MCF 10A (cell line): ENCODE data around the gene TPP1. TPM values are rescaled to one million over a fixed set of nuclear protein-coding genes. Genes with fewer than 3 reads are reported as not detected.

Experiments
- BruUV-seq: library from RNA; stranded (reverse); fragments of 400-500 nt; replicated peaks from 2 replicates; lab custom pipeline; 2021; lab: Mats Ljungman, UMichigan
- CTCF ChIA-PET: fragments of 300-600 bp; sonication (Branson Sonifier 250); formaldehyde crosslinking; extraction: SDS; loops from one replicate; lab custom pipeline; 2021; ENCODE audit warnings: antibody characterized with exemption, inconsistent platforms; lab: Yijun Ruan, JAX
- POLR2A ChIA-PET: fragments of 300-600, 350-650 bp; sonication (Branson Sonifier 250); formaldehyde crosslinking; extraction: SDS; loops from one replicate; lab custom pipeline; 2020; ENCODE audit warnings: antibody characterized with exemption, inconsistent platforms; lab: Yijun Ruan, JAX
- DNase-seq: peaks from one replicate; pipeline ENCODE4 v3.0.0-alpha.2; 2018; ENCODE audit not compliant: unreplicated experiment
- H3K27ac Mint-ChIP-seq: one replicate; pipeline ENCODE4 v1.8.0; 2022; ENCODE audit warnings: mild to moderate bottlenecking, low read depth, mixed read lengths; ENCODE audit not compliant: unreplicated experiment
- H3K27me3 Mint-ChIP-seq: one replicate; pipeline ENCODE4 v1.8.0; 2022; ENCODE audit warnings: mixed read lengths; ENCODE audit not compliant: insufficient read depth, unreplicated experiment
- H3K36me3 Mint-ChIP-seq: one replicate; pipeline ENCODE4 v1.8.0; 2022; ENCODE audit warnings: mild to moderate bottlenecking, moderate library complexity, mixed read lengths; ENCODE audit not compliant: insufficient read depth, unreplicated experiment
- H3K4me1 Mint-ChIP-seq: one replicate; pipeline ENCODE4 v1.8.0; 2022; ENCODE audit warnings: mixed read lengths; ENCODE audit not compliant: insufficient read depth, unreplicated experiment
- H3K4me3 Mint-ChIP-seq: one replicate; pipeline ENCODE4 v1.8.0; 2022; ENCODE audit warnings: mild to moderate bottlenecking, moderate library complexity, mixed read lengths; ENCODE audit not compliant: unreplicated experiment
- H3K9me3 Mint-ChIP-seq: one replicate; pipeline ENCODE4 v1.8.0; 2022; ENCODE audit warnings: mixed read lengths; ENCODE audit not compliant: unreplicated experiment
- intact Hi-C: fragments of 100-400 bp; cut with micrococcal nuclease; formaldehyde crosslinking; loops from 2 replicates; pipeline ENCODE4 v1.14.1; 2022
- total RNA-seq: library from RNA; stranded (reverse); gene quantifications from 2 replicates; pipeline ENCODE4 v1.2.3, GENCODE V29; 2022
- TF ChIP-seq, protein P1 (sequence below): fragments of 200-600 bp; IDR thresholded peaks from one replicate; pipeline ENCODE4 v1.8.0; 2022; ENCODE audit warnings: antibody characterized with exemption, mild to moderate bottlenecking; ENCODE audit not compliant: unreplicated experiment

TPP1 gene
- total RNA-seq, 1 experiment from 2014 or later: 26.9 TPM

DNA sequence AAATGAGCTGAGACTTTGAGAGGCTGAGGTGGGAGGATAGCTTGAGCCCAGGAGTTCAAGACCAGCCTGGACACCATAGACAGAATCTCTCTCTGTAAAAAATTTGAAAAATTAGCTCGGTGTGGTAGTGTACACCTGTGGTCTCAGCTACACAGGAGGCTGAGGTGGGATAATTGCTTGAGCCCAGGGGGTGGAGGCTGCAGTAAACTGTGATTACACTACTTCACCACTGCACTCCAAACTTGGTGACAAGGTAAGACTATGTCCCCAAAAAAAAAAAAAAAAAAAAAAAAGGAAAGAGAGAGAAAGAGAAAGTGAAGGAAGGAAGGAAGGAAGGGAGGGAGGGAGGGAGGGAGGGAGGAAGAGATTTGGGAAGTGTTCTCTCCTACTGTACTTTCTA lies 41.1 kb downstream of the TPP1 start:
- BruUV-seq: no TSS peak
- no peaks in the 10 kb centered on the region for H3K4me1 Mint-ChIP-seq
- no peaks in the 10 kb centered on the region for H3K27me3 Mint-ChIP-seq
- CTCF ChIA-PET: interaction anchor here (0.5 to 0.9 kb wide), 2 partner anchors 120 to 142 kb away, joined by 3 read pairs; no protein-coding TSS in a partner anchor
- DNase-seq: no peak
- POLR2A ChIA-PET: no interaction called here
- H3K36me3 Mint-ChIP-seq: no peaks in the 10 kb centered on the region
- no peak overlapping the region for H3K27ac Mint-ChIP-seq
- intact Hi-C loops: no loop called here
- no peak overlapping the region for H3K4me3 Mint-ChIP-seq
- H3K9me3 Mint-ChIP-seq: peaks cover 6% of the 10 kb centered on the region
- TF ChIP-seq, protein P1, sequence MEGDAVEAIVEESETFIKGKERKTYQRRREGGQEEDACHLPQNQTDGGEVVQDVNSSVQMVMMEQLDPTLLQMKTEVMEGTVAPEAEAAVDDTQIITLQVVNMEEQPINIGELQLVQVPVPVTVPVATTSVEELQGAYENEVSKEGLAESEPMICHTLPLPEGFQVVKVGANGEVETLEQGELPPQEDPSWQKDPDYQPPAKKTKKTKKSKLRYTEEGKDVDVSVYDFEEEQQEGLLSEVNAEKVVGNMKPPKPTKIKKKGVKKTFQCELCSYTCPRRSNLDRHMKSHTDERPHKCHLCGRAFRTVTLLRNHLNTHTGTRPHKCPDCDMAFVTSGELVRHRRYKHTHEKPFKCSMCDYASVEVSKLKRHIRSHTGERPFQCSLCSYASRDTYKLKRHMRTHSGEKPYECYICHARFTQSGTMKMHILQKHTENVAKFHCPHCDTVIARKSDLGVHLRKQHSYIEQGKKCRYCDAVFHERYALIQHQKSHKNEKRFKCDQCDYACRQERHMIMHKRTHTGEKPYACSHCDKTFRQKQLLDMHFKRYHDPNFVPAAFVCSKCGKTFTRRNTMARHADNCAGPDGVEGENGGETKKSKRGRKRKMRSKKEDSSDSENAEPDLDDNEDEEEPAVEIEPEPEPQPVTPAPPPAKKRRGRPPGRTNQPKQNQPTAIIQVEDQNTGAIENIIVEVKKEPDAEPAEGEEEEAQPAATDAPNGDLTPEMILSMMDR: no peak

DNA sequence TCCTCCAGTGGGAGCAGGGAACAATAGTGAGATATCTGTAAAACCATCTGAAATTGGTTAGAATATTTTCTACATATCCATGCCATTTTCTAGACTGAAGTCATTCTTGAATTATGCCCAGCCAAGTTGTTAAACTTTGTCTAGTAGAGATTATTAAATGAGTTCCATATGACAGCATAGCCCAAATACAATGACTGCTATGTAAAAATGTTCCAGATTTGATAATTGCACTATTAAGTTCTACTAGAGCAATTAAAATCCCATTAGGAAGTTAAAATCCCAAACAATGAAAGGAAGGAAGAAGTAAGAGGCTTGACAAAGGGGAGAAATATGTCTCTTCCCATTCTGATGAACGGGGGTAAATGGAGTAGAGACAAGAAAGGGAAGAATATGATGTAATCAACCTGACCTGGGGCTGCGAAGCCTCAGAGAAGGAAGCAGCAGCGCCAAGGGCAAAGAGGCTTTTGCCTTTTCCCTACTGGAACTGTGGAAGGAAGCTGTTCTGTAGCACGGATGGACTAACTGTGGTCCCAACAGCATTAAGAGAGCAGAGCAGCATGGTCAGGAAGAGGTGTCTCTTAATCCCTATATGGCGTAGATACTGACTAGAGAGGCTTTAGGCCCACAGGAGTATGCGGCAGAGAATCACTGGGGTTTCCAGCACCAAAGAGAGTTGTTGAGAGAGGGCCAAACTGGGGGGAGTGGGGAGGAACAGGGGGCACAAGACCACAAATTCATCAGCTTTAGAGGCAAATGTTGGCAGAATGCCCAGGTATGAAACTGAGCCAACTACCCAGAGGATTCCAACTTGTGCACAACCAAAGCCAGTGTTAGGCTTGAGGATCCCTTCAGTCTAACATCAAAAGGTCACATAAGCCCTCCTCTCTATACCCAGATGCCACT lies 42.5 kb downstream of the TPP1 start:
- peak; percentile 36 for DNase-seq
- Mint-ChIP-seq H3K4me1 (peaks cover 8% of the 10 kb centered on the region), H3K9me3 (no peaks in the 10 kb centered on the region), H3K4me3 (no peak overlapping the region), H3K27me3 (no peaks in the 10 kb centered on the region), H3K27ac (no peak overlapping the region), H3K36me3 (peaks cover 8% of the 10 kb centered on the region)
- no TSS peak for BruUV-seq
- POLR2A ChIA-PET: interaction anchor here (0.7 to 1.1 kb wide), 5 partner anchors 11 to 70 kb away, joined by 3 read pairs; partner anchors contain the start of gene TPP1
- intact Hi-C loops: no loop called here
- CTCF ChIA-PET: no interaction called here
- TF ChIP-seq, protein P1: no peak

DNA sequence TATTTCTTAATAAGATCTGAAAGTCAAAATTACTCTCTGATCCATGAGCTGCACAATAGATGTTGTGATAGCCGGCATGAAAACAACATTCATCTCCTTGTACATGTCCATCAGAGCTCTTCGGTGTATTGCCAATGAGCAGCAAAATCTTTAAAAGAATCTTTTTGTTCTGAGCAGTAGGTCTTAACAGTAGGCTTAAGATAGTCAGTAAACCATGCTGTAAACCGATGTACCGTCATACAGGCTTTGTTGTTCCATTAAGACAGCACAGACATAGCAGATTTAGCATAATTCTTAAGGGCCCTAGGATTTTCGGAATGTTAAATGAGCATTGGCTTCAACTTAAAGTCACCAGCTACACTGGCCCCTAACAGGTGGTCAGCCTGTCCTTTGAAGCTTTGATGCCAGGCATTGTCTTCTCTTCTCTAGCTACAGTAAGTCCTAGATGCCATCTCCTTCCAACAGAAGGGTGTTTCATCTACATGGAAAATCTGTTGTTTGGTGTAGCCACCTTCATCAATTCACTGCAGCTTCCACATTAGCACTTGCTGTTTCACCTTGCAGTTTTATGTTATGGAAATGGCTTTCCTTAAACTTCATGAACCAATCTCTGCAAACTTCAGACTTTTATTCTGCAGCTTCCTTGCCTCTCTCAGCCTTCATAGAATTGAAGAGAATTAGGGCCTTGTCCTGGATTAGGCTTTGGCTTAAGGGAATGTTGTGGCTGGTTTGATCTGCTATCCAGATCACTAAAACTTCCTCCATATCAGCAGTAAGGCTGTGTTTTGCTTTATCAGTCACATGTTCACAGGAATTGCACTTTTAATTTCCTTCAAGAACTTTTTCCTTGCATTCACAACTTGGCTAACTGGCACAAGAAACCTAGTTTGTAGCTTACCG lies 44.2 kb downstream of the TPP1 start:
- intact Hi-C loops: no loop called here
- CTCF ChIA-PET: interaction anchor here (0.6 to 1.5 kb wide), 3 partner anchors 44 to 1798 kb away, joined by 4 to 5 read pairs (median 5); no protein-coding TSS in a partner anchor
- Mint-ChIP-seq H3K4me3 (no peak overlapping the region), H3K36me3 (peaks cover 8% of the 10 kb centered on the region), H3K9me3 (no peaks in the 10 kb centered on the region), H3K27me3 (no peaks in the 10 kb centered on the region), H3K4me1 (peaks cover 10% of the 10 kb centered on the region), H3K27ac (no peak overlapping the region)
- POLR2A ChIA-PET: interaction anchor here (0.6 kb wide), 2 partner anchors 12 to 81 kb away, joined by 3 read pairs; no protein-coding TSS in a partner anchor
- no TSS peak for BruUV-seq
- TF ChIP-seq, protein P1: no peak
- DNase-seq: no peak
